DOHH2 (cell line): Measurements from ENCODE around the gene RAPGEF1.

Experiments used
- H3F3A ChIP-seq: fragments of 200-600 bp; sonication (generic), shearing (Covaris generic); 2 replicates; pipeline ENCODE4 v1.6.0; 2016; ENCODE audit warnings: antibody characterized with exemption, mild to moderate bottlenecking; ENCODE audit not compliant: control insufficient read depth, insufficient read depth
- H3K27ac ChIP-seq: fragments of 200-600 bp; sonication (generic); 2 replicates; pipeline ENCODE4 v1.5.1; 2014; ENCODE audit warnings: low read depth, mild to moderate bottlenecking, low read length, moderate library complexity
- H3K27me3 ChIP-seq: fragments of 200-600 bp; sonication (generic); 2 replicates; pipeline ENCODE4 v1.6.1; 2014; ENCODE audit warnings: mild to moderate bottlenecking, low read length, mixed read lengths; ENCODE audit not compliant: control insufficient read depth
- H3K36me3 ChIP-seq: fragments of 200-600 bp; sonication (generic); 2 replicates; pipeline ENCODE4 v1.6.1; 2014; ENCODE audit warnings: mild to moderate bottlenecking, low read length, moderate library complexity, mixed read lengths; ENCODE audit not compliant: control insufficient read depth
- H3K4me1 ChIP-seq: fragments of 200-600 bp; sonication (generic); 2 replicates; pipeline ENCODE4 v1.6.1; 2014; ENCODE audit warnings: mild to moderate bottlenecking, low read length, mixed read lengths; ENCODE audit not compliant: control insufficient read depth
- H3K4me2 ChIP-seq: fragments of 200-600 bp; sonication (generic); 2 replicates; pipeline ENCODE4 v1.6.0; 2014; ENCODE audit warnings: mild to moderate bottlenecking, low read length, moderate library complexity
- H3K4me3 ChIP-seq: fragments of 200-600 bp; sonication (generic); 2 replicates; pipeline ENCODE4 v1.5.1; 2014; ENCODE audit warnings: mild to moderate bottlenecking, low read length, mixed read lengths
- H3K79me2 ChIP-seq: fragments of 200-600 bp; sonication (generic); 2 replicates; pipeline ENCODE4 v1.6.1; 2014; ENCODE audit warnings: mild to moderate bottlenecking, low read length, mixed read lengths; ENCODE audit not compliant: control insufficient read depth
- H3K9me2 ChIP-seq: fragments of 200-600 bp; sonication (generic); replicated peaks from 2 replicates; pipeline ENCODE4 v1.6.1; 2014; ENCODE audit warnings: mild to moderate bottlenecking, low read length, mixed read lengths; ENCODE audit not compliant: control insufficient read depth
- H3K9me3 ChIP-seq: fragments of 200-600 bp; sonication (generic); 2 replicates; pipeline ENCODE4 v1.6.1; 2014; ENCODE audit warnings: antibody characterized with exemption, low read length, mixed read lengths; ENCODE audit not compliant: control insufficient read depth, insufficient read depth
- H4K20me1 ChIP-seq: fragments of 200-600 bp; sonication (generic); 2 replicates; pipeline ENCODE4 v1.6.0; 2014; ENCODE audit warnings: low read depth, mild to moderate bottlenecking, antibody characterized with exemption, low read length, moderate library complexity; ENCODE audit not compliant: control insufficient read depth, insufficient read depth
- EZH2phosphoT487 ChIP-seq: fragments of 200-600 bp; sonication (generic); IDR thresholded peaks from 2 replicates; pipeline ENCODE4 v1.6.1; 2017; ENCODE audit warnings: borderline replicate concordance, mild to moderate bottlenecking, antibody characterized with exemption, low read length, moderate library complexity, mixed read lengths
- TF ChIP-seq, protein P1 (sequence below): fragments of 200-600 bp; sonication (generic); IDR thresholded peaks from one replicate; pipeline ENCODE4 v1.5.1; 2014; ENCODE audit warnings: antibody characterized with exemption, mild to moderate bottlenecking, low read depth, low read length; ENCODE audit not compliant: poor library complexity, severe bottlenecking

Gene RAPGEF1

DNA sequence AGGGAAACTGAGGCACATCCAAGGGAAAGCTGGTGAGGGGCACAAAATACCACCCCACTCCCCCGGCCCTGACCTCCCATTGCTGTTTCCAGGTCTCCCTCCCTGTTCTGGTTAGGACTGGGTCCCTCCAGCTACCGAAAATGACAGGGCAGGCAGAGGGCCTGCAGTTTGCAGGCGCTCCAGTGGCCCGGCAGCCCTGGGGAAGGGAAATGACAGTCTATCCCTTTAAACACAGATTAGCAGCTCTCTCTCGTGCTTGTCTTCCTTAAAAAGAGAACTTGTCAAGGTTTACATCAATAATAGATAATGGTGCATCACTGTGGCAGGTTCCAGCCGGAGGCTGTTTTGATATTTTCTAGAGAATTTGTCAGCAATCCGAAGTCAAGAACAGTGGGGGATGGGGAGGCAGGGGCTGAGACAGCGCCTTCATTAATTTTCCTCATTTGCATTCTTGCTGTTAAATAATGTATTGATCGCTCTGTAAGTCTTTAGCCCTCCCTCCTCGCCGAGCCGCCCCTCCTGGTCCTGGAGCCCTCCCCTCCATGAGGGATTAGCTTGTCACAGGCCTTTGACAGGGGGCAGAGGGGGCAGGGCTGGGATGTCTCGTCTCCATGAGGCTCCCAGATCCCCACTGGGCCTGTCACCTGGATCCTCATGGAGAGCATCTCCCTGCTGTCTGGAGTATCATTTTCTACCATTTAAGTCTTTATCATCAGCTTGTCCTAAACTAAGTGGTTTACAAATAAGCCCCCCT is 45.0 kb upstream of the RAPGEF1 start:
- peaks cover 7% of the 10 kb centered on the region for H3K27me3 ChIP-seq
- no peak overlapping the region for H3K4me2 ChIP-seq
- no peaks in the 10 kb centered on the region for H4K20me1 ChIP-seq
- no peak overlapping the region for H3K27ac ChIP-seq
- no peaks in the 10 kb centered on the region for H3K36me3 ChIP-seq
- no peaks in the 10 kb centered on the region for H3K79me2 ChIP-seq
- H3F3A ChIP-seq = no peaks in the 10 kb centered on the region
- no peaks in the 10 kb centered on the region for H3K4me1 ChIP-seq
- no peaks in the 10 kb centered on the region for H3K9me2 ChIP-seq
- no peak overlapping the region for H3K4me3 ChIP-seq
- H3K9me3 ChIP-seq = no peaks in the 10 kb centered on the region
- TF ChIP-seq, protein P1, sequence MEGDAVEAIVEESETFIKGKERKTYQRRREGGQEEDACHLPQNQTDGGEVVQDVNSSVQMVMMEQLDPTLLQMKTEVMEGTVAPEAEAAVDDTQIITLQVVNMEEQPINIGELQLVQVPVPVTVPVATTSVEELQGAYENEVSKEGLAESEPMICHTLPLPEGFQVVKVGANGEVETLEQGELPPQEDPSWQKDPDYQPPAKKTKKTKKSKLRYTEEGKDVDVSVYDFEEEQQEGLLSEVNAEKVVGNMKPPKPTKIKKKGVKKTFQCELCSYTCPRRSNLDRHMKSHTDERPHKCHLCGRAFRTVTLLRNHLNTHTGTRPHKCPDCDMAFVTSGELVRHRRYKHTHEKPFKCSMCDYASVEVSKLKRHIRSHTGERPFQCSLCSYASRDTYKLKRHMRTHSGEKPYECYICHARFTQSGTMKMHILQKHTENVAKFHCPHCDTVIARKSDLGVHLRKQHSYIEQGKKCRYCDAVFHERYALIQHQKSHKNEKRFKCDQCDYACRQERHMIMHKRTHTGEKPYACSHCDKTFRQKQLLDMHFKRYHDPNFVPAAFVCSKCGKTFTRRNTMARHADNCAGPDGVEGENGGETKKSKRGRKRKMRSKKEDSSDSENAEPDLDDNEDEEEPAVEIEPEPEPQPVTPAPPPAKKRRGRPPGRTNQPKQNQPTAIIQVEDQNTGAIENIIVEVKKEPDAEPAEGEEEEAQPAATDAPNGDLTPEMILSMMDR = no peak
- no peak for TF ChIP-seq EZH2phosphoT487

DNA sequence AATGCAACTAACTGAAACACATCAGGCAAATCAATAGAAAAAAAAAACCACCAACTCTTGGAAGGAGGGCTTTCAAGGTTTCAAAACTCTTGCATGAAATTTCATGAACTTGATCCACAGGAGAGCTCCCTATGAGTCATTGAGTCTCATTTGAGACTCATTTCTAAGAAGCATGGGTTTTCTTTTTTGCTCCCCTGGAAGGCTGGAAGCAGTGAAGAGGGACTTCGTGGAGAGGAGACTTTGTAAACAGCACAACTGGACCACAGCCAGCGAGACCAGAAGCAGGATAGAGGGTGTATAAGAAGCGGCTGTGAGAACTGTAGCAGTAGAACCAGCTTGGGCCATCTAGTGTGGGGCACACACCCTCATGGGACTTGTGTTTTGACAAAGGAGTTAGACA is 41.2 kb upstream of the RAPGEF1 start:
- no peak overlapping the region for H3K27ac ChIP-seq
- H3F3A ChIP-seq = no peaks in the 10 kb centered on the region
- no peak overlapping the region for H3K4me3 ChIP-seq
- no peak overlapping the region for H3K4me2 ChIP-seq
- no peaks in the 10 kb centered on the region for H3K79me2 ChIP-seq
- no peaks in the 10 kb centered on the region for H3K36me3 ChIP-seq
- H4K20me1 ChIP-seq = no peaks in the 10 kb centered on the region
- no peak for TF ChIP-seq EZH2phosphoT487
- TF ChIP-seq, protein P1 = no peak
- H3K4me1 ChIP-seq = no peaks in the 10 kb centered on the region
- peaks cover 7% of the 10 kb centered on the region for H3K27me3 ChIP-seq
- H3K9me3 ChIP-seq = no peaks in the 10 kb centered on the region
- H3K9me2 ChIP-seq = no peaks in the 10 kb centered on the region

DNA sequence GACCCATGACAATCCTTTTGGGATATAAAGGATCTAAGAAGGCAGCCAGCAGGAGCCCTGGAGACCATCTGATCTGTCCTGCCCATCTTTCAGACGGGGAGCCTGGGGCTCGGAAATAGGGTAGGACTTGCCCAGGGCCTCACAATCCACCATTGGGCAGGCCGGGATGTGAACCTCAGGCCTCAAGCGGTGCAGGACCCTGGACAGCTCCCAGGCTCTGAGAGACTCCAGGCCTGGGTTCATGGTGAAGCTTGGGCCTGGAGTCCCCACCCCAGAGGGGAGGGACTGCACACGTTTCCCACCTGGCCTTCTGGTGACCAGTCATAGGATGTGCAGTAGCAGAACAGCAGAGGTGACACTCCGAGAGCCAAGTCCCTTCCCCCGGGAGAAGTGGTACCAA is 36.6 kb upstream of the RAPGEF1 start:
- Histone ChIP-seq H3K27me3 (peaks cover 4% of the 10 kb centered on the region; the same call in 1 of the 2 replicates), H3F3A (no peaks in the 10 kb centered on the region)
- TF ChIP-seq, protein P1 = no peak
- TF ChIP-seq EZH2phosphoT487 = no peak

More for the DNA sequence above, 36.6 kb upstream of the RAPGEF1 start:
- Histone ChIP-seq H3K27ac (no peak overlapping the region), H3K9me3 (no peaks in the 10 kb centered on the region), H3K9me2 (no peaks in the 10 kb centered on the region), H3K79me2 (no peaks in the 10 kb centered on the region), H3K4me2 (no peak overlapping the region), H3K36me3 (no peaks in the 10 kb centered on the region), H3K4me3 (no peak overlapping the region), H4K20me1 (no peaks in the 10 kb centered on the region), H3K4me1 (no peaks in the 10 kb centered on the region)
